OCI-LY3 (cell line): ENCODE measurements around the gene TMEM54.

Source experiments
- H2AFZ ChIP-seq: fragments of 200-600, 300-600 bp; shearing (Covaris generic); 2 replicates; pipeline ENCODE4 v1.6.0; 2014; ENCODE audit warnings: antibody characterized with exemption, low read depth, low read length
- H3K27ac ChIP-seq: fragments of 200-600, 300-600 bp; sonication (generic); 2 replicates; pipeline ENCODE4 v1.5.1; 2014; ENCODE audit warnings: mild to moderate bottlenecking, low read length, moderate library complexity, mixed read lengths
- H3K27me3 ChIP-seq: fragments of 200-600, 300-600 bp; sonication (generic); 2 replicates; pipeline ENCODE4 v1.6.1; 2014; ENCODE audit warnings: low read depth, low read length, mixed read lengths
- H3K36me3 ChIP-seq: fragments of 200-600, 300-600 bp; sonication (generic); replicated peaks from 2 replicates; pipeline ENCODE3; 2014; ENCODE audit warnings: low read depth, low read length, mixed read lengths
- H3K4me1 ChIP-seq: fragments of 300-600, 200-600 bp; sonication (generic); 2 replicates; pipeline ENCODE4 v1.6.1; 2014; ENCODE audit warnings: low read length, mixed read lengths
- H3K4me2 ChIP-seq: fragments of 200-600, 300-600 bp; sonication (generic); 2 replicates; pipeline ENCODE4 v1.6.1; 2014; ENCODE audit warnings: low read length, mixed read lengths
- H3K4me3 ChIP-seq: fragments of 300-600, 200-600 bp; sonication (generic); 2 replicates; pipeline ENCODE4 v1.5.1; 2014; ENCODE audit warnings: antibody characterized with exemption, mild to moderate bottlenecking, low read length, moderate library complexity
- H3K79me2 ChIP-seq: fragments of 300-600, 200-600 bp; shearing (Covaris generic); 2 replicates; pipeline ENCODE4 v1.6.1; 2014; ENCODE audit warnings: mild to moderate bottlenecking, low read length, mixed read lengths
- H3K9ac ChIP-seq: fragments of 300-600, 200-600 bp; shearing (Covaris generic); 2 replicates; pipeline ENCODE4 v1.6.0; 2014; ENCODE audit warnings: mild to moderate bottlenecking, low read length, moderate library complexity
- H3K9me3 ChIP-seq: fragments of 200-600, 300-600 bp; shearing (Covaris generic); 2 replicates; pipeline ENCODE4 v1.6.1; 2014; ENCODE audit warnings: low read length, mixed read lengths; ENCODE audit not compliant: insufficient read depth
- H4K20me1 ChIP-seq: fragments of 200-600, 300-600 bp; sonication (generic); 2 replicates; pipeline ENCODE4 v1.6.1; 2016; ENCODE audit warnings: low read length, mixed read lengths; ENCODE audit not compliant: insufficient read depth
- CTCF ChIP-seq: fragments of 200-600, 300-600 bp; sonication (generic); IDR thresholded peaks from 2 replicates; pipeline ENCODE4 v1.5.1; 2014; ENCODE audit warnings: antibody characterized with exemption, low read length, low read depth
- EZH2phosphoT487 ChIP-seq: fragments of 200-600 bp; shearing (Covaris generic); IDR thresholded peaks from 2 replicates; pipeline ENCODE4 v1.6.1; 2018; ENCODE audit warnings: antibody characterized with exemption, mixed run types, low read depth

TMEM54 gene

DNA sequence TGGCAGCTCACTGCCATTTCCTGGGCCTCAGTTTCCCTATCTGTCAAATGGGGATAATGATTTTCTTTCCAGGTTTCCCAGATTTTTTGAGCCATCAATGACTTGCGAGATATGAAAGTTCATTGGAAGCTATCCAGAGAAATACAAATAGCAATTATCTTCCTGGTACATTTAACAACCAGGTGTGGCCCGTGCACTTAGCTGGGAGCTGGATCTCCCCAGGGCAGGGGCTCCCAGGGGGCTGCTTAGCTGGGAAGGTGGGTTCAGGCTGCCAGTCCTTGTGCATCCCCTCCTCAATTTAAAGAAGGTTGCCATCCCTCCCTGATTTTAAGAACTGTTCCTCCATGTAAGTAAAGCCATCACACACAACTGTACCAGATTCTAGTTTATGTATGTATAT is 3.6 kb upstream of the TMEM54 start:
- no peak overlapping the region for H3K4me2 ChIP-seq
- H3K4me3 ChIP-seq: no peak overlapping the region
- H3K27ac ChIP-seq: no peak overlapping the region
- no peak overlapping the region for H3K9ac ChIP-seq
- no peaks in the 10 kb centered on the region for H3K79me2 ChIP-seq
- H4K20me1 ChIP-seq: no peaks in the 10 kb centered on the region
- H2AFZ ChIP-seq: no peak overlapping the region
- no peak for TF ChIP-seq CTCF
- TF ChIP-seq EZH2phosphoT487: no peak
- H3K9me3 ChIP-seq: no peaks in the 10 kb centered on the region
- H3K27me3 ChIP-seq: no peaks in the 10 kb centered on the region
- peaks cover 6% of the 10 kb centered on the region for H3K4me1 ChIP-seq
- H3K36me3 ChIP-seq: no peaks in the 10 kb centered on the region

DNA sequence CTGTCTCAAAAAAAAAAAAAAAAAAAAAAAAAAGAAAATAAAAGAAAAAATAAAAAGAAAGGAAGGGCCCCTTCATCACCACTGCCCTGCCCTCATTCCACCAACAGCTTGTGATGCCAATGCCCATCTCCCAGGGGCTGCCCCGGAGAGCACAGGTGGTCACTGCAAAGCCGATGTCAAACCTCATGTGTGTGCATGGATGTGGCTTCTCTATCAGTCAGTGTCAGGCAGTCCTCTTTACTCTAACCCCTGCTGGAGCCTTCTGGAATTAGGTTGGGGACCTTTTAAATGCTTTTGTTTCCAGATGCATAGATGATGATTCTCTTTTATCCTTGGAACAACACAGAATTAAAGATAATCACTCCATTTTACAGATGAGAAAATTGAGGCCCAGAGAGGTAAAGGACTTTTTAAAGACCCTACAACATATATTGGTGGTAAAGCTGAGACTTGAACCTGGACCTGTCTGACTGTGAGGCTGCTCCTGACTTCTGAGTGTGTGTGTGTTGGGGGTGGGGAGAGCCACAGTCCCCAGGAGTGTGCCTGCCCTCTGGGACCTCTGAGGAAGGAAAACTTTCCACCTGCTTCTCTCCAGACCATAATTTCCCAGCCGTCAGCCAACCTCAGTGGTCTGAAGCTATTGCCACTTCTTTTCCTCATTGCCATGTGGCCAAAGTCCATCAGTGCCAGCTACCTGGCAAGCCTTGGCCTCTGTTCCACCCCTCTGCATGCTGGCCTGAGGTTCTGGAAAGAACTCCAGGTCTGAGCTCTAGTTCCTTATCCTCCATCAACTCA is 3.0 kb upstream of the TMEM54 start:
- Histone ChIP-seq H3K4me2 (no peak overlapping the region), H3K36me3 (no peaks in the 10 kb centered on the region), H3K9ac (no peak overlapping the region), H2AFZ (no peak overlapping the region), H3K4me1 (peaks cover 6% of the 10 kb centered on the region), H3K4me3 (no peak overlapping the region), H3K27me3 (no peaks in the 10 kb centered on the region), H3K79me2 (no peaks in the 10 kb centered on the region), H3K9me3 (no peaks in the 10 kb centered on the region), H3K27ac (no peak overlapping the region), H4K20me1 (no peaks in the 10 kb centered on the region)
- TF ChIP-seq EZH2phosphoT487: no peak
- TF ChIP-seq CTCF: no peak

DNA sequence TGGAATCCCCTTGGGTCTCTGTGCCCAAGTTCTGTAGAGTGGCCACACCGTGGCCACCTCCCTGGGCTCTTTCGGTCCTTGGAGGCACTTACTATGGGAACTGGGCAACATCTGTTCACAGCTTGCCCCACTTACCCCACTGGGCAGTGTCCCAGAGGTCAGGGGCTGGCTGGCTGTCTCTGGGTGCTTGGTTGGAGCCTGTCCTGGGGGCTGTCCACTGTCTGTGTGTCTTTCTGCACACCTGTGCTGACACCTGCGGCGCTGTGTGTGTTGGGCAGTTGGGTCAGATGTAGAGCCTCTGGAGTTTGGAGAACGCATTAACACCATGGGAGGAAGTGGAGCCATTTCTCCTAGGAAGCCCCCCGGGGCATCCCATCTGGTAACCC is 1.3 kb upstream of the TMEM54 start:
- H3K27ac ChIP-seq: no peak overlapping the region
- peaks cover 6% of the 10 kb centered on the region for H3K4me1 ChIP-seq
- no peaks in the 10 kb centered on the region for H3K79me2 ChIP-seq
- no peaks in the 10 kb centered on the region for H4K20me1 ChIP-seq
- TF ChIP-seq CTCF (no peak), EZH2phosphoT487 (no peak)
- no peak overlapping the region for H3K4me3 ChIP-seq
- no peak overlapping the region for H3K4me2 ChIP-seq
- no peaks in the 10 kb centered on the region for H3K9me3 ChIP-seq
- H3K9ac ChIP-seq: no peak overlapping the region
- no peaks in the 10 kb centered on the region for H3K36me3 ChIP-seq
- H2AFZ ChIP-seq: no peak overlapping the region
- H3K27me3 ChIP-seq: no peaks in the 10 kb centered on the region

DNA sequence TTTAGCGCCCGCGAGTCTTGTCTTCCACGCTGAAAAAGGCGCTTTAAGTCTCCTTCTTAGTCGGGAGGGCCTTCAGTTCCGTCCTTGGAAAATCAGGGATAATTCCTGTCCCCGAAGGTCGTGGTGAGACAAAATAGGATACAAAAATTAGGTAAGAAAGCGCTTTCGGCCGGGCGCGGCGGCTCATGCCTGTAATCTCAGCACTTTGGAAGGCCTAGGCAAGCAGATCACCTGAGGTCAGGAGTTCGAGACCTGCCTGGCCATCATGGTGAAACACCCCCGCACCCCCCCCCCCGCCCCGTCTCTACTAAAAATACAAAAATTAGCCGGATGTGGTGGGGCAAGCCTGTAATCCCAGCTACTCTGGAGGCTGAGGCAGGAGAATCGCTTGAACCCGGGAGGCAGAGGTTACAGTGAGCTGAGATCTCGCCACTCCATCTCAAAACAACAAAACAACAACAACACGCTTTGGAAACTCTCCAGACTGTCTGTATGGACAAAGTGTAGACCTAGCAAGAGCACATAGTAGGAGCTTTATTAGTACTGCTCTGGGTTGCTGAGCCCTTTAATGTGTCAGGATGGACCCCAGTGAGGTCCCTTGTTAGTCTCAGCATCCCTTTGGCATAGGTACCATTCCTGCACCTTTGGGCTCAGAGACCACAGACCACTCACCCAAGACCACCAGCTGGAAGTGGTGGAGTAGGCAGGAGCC is 790 bp upstream of the TMEM54 start:
- Histone ChIP-seq H3K27ac (no peak overlapping the region), H3K9ac (peak overlapping the region; percentile 82), H3K4me3 (peak overlapping the region; percentile 98), H3K36me3 (no peaks in the 10 kb centered on the region), H3K4me1 (peaks cover 6% of the 10 kb centered on the region), H3K4me2 (peak overlapping the region; percentile 79), H4K20me1 (no peaks in the 10 kb centered on the region), H3K79me2 (no peaks in the 10 kb centered on the region), H3K9me3 (no peaks in the 10 kb centered on the region), H3K27me3 (no peaks in the 10 kb centered on the region), H2AFZ (peak overlapping the region; percentile 87; the same call in 1 of the 2 replicates)
- TF ChIP-seq CTCF: no peak
- no peak for TF ChIP-seq EZH2phosphoT487
